Neural progenitor cell (in vitro differentiated cells): ENCODE measurements around the gene ZDHHC22.

ENCODE experiments used
- EZH2 ChIP-seq: fragments of 200-600 bp; sonication (generic); IDR thresholded peaks from 2 replicates; pipeline ENCODE4 v1.6.1; 2017; ENCODE audit warnings: antibody characterized with exemption, mild to moderate bottlenecking, moderate library complexity
- TF ChIP-seq, protein P1 (sequence below): fragments of 200-600 bp; sonication (generic); IDR thresholded peaks from 2 replicates; pipeline ENCODE4 v1.5.1; 2017; ENCODE audit warnings: antibody characterized with exemption, mild to moderate bottlenecking

- TF ChIP-seq, protein P1, sequence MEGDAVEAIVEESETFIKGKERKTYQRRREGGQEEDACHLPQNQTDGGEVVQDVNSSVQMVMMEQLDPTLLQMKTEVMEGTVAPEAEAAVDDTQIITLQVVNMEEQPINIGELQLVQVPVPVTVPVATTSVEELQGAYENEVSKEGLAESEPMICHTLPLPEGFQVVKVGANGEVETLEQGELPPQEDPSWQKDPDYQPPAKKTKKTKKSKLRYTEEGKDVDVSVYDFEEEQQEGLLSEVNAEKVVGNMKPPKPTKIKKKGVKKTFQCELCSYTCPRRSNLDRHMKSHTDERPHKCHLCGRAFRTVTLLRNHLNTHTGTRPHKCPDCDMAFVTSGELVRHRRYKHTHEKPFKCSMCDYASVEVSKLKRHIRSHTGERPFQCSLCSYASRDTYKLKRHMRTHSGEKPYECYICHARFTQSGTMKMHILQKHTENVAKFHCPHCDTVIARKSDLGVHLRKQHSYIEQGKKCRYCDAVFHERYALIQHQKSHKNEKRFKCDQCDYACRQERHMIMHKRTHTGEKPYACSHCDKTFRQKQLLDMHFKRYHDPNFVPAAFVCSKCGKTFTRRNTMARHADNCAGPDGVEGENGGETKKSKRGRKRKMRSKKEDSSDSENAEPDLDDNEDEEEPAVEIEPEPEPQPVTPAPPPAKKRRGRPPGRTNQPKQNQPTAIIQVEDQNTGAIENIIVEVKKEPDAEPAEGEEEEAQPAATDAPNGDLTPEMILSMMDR = no peak
- no peak for TF ChIP-seq EZH2
Observed at GRCh38 chr14:77183896-77184295, 42.3 kb upstream of the ZDHHC22 start.
